Germinal center (tissue), 1 donor: ENCODE results near the gene LPGAT1.
"Not testable (repeated sequence)": the region's sequence is repeated elsewhere in the genome, so short reads cannot be mapped to it uniquely, and the experiment has no call there.

Source experiments
- DNase-seq: peaks from one replicate; pipeline ENCODE4 v3.0.0; 2012; ENCODE audit warnings: mixed read lengths, low spot score

Gene LPGAT1

DNA sequence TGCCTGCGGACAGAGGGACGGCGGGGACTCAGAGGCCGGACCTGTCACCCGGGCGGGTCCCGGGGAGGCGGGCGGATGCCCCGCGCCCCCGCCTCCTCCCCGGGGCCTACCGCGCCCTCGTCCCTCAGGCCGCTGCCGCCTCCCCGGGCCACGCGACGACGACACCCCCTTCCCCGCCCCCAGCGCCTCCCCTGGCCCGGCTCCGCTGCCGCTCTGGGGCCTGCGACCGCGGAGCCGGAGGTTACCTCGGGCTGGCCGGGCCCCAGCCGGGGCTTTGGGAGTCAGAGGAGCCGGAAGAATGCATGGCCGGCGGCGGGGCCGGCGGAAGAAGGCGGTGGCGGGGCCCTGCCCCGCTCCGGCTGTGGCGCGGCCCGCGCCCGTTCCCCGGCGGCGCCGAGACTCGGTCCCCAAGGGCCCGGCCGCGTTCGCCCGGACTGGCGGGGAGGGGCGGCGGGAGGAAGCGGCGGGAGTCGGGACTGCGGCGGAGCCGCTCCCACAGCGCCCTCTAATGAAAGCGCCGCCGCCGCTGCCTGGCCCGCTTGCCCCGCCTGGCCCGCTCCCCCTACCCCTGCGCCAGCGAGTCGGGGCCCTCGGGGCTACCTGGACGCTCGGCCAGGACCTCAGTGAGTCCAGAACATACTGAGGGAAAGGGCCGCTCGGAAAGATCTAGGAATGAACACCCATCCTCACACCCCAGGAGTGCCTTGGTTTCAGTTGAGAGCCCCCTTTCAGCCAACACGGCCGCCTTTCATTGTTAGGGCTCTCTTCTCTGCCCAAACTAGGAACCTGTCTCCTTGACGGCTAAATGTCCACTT, at the start of gene LPGAT1:
LPGAT1 (minus strand) TSS at position 436 of the 815 bp plus-strand sequence. CDS start 1,467 bp downstream, outside the sequence.
- DNase-seq, result peak; percentile 82

DNA sequence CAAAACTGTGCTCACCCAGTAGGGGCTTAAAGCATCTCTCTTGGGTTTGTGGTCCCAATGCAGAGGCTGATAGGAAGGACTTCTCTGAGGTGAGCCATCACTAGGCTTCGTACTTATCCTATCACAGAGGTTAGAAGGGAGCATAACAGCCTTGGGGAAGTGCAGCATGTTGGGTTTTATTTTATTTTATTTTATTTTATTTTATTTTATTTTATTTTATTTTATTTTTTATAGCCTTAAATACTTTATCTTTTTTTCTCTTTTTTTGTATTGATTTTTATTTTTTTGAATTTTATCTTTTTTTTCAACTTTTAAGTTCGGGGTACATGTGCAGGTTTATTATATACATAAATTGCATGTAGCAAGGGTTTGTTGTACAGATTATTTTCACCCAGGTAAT, 48.9 kb upstream of the LPGAT1 start:
- no peak for DNase-seq

GRCh38 chr1:211876851-211877590, 46.5 kb upstream of the LPGAT1 start:
- no peak for DNase-seq

GRCh38 chr1:211875541-211875940, 45.0 kb upstream of the LPGAT1 start:
- DNase-seq, result no peak

DNA sequence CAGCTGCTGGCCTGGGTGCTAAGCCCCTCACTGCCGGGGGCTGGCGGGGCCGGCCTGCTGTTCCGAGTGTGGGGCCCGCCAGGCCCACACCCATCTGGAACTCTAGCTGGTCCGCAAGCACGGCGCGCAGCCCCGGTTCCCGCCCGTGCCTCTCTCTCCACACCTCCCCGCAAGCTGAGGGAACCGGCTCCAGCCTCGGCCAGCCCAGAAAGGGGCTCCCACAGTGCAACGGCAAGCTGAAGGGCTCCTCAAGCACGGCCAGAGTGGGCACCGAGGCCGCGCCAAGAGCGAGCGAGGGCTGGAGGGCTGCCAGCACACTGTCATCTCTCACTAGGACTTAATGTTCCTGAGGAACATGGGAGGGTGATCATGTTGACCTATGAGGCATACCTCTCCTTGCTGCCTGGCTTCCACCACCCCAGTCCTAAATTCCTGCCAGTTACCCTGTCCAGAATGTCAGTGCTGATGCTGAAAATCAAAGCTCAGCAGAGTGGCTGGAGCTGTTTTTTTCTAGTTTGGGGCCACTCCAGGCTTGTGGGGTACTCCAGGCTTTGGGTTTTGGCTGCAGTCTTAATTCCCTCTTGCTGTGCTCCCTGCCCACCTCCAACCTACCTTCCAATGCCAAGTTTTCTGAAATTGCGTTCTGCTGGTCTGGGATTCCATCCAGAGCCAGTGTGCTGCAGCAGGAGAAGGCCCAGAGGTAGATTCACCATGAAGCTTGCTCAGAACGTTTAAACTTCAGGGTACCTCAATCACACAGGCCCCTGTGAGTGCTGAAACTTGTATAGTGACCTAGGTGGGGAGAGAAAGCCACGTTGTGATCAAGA, 44.2 kb upstream of the LPGAT1 start:
- no peak for DNase-seq

DNA sequence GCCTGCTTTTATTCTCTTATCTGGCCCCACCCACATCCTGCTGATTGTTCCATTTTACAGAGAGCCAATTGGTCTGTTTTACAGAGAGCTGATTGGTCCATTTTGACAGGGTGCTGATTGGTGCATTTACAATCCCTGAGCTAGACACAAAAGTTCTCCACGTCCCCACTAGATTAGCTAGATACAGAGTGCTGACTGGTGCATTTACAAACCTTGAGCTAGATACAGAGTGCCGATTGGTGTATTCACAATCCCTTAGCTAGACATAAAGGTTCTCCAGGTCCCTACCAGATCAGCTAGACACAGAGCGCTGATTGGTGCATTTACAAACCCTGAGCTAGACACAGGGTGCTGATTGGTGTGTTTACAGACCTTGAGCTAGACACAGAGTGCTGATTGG, 43.2 kb upstream of the LPGAT1 start:
- not testable (repeated sequence) for DNase-seq

GRCh38 chr1:211870156-211870555, 39.6 kb upstream of the LPGAT1 start:
- DNase-seq, result no peak

GRCh38 chr1:211865180-211865579, 34.6 kb upstream of the LPGAT1 start:
- no peak for DNase-seq

DNA sequence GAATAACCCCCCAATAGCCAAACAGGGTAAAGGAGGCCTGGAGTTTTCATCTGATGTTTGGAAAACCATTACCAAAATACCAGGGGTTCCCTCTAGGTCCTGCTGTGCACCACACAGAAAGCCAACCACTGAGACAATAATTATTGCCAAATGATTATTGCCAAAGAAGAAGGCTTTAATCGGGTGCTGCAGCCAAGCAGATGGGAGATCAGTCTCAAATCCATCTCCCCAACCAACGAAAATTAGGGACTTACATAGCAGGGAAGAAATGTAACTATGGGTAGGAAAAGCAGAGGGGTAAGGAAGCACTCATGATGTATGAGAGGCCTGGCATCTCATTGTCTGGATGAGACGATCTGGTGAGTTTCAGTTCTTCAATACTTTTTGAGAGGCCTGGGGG, 28.8 kb upstream of the LPGAT1 start:
- no peak for DNase-seq

DNA sequence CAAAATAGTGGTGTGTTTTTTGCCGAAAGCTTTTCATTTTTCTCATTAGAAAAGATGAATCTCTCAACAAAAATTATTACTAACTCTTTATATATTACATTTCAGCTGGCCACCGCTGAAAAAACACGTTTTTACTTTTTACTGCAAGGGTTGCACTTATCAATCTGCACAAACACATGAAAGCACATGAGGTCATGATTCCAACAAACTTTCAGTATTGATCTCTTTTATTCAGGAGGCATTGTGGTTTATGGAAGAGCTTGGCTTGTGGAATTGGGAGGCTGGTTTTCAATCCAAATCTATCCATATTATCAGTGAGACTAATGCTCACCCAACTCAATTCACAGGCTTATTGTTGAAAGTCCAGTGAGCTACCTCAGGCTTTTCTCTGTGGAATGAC, 20.6 kb upstream of the LPGAT1 start:
- no peak for DNase-seq

DNA sequence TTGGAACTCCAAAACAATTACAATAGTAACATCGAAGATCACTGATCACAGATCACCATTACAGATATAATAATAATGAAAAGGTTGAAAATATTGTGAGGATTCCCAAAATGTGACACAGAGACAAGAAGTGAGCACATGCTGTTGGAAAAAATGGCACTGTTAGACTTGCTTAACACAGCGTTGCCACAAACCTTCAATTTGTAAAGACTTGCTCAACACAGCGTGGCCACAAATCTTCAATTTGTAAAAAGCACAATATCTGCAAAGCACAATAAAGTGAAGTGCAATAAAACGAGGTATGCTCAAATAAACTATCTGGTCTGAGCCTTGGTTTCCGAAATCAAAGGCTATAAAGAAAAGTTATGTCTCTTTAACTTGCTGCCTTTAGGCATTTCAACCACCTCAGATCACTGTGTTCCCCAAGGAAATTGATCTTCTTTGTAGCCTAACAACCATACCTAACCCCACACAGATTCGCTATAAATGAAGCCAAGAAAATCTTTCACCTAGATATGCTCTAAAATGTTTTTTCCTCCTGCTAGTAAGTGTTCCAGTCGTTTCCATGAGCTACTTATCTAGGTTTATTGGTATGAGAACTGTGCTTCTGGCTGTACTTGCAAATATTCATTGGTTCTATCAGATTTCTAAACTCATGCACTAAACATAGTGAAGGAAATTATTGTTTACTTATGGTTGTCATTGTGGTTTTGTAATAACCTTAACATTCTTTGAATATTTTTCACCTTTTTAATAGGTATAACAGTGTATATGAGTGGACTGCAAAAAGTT, 13.1 kb upstream of the LPGAT1 start:
- DNase-seq, result no peak

GRCh38 chr1:211843018-211843417, 12.5 kb upstream of the LPGAT1 start:
- DNase-seq, result no peak

DNA sequence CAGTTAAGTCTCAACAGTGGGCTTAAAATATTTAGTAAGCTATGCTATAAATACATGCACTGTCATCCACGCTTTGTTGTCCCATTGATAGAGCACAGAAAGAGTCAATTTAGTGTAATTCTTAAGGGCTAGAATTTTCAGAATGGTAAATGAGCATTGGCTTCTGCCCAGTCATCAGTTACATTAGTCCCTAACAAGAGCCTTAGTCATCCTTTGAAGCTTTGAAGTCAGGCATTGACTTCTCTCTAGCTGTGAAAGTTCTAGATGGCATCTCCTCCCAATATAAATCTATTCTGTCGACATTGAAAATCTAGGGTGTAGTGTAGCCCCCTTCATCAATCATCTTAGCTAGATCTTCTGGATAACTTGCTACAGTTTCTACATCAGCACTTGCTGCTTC, 12.0 kb upstream of the LPGAT1 start:
- DNase-seq, result no peak

- DNase-seq, result no peak
These were observed 8.5 kb upstream of the LPGAT1 start for GRCh38 chr1:211839106-211839505.

DNA sequence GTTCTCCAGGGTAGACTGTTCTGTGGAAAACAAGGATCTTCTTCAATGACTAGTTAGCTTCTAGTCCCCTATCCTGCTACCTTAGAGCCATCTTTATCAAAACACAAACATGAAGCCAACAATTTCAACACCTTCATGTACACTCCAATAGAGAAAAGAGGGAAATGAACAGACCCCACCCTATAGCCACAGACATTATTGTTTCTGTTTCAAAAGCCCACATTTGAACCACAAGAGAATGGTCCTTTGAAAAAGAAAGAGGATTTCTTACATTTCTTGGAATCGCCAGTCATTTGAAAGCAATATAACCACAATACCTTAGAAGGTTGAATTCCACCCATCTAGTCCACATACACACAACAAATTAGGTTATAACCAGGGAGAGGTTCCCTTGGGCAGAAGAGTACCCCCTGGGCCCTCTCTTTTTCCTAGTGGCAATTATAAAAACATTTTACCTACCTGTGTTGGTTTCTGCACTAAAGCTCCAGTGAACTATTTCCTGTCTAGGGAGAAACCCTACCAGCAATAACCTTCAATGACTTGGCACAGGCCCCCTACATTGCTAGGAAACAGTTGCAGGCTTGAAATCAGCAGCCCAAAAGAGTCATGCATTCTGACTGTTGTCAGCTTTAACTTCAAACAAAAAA, 2.7 kb upstream of the LPGAT1 start:
- no peak for DNase-seq

DNA sequence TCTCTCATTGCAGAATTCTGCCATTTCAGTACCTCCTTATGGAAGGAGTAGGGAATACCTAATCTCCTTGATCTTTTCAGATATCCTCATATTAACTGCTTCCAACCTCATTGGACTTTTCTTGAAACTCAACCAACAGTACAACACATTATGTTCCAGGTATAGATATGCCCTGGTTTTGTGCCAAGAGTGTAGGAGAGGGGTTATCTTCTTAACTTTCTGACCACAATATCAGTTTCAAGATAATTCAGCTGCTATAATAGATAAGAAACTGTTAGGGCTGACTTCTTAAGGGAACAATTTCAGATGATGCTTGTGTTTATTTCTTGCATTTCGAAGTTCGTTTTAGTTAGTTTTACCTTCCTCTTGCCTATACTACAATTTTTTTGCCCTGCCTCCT, 2.1 kb upstream of the LPGAT1 start:
- DNase-seq, result no peak

DNA sequence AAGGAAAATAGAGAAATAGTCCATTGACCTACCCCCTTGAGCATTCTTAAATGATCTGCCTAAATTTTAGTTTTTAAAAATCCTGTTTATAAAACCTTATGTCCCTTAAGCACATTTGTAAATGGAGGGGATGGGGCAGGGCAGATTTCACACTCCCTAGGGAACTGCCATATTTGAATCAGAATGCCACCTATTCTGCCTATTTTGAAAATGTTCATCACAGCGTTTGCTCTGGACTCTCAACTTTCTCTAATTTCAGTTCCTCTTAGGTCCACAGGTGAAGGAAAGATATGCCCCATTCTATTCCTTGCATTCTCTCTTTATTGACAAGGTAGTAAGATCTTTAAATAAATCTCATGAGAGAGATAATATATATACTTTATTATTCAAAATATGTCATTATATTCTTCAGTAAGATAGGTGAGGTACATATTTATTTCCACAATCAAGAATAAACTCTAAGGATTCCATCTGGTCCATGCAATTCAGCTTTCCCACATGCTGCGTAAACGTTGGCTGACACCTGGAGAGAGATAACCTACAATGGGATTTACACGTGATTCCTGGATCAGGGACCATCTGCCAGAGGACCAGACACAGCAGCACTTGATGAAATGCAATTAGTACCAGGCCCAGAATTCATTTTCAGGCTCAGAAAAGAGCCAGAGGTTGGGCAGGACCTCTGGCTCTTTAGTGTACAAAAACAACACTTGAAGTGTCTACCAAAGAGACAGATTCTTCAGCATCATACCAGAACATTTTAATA, 1.2 kb upstream of the LPGAT1 start:
- peak; percentile 33 for DNase-seq

DNA sequence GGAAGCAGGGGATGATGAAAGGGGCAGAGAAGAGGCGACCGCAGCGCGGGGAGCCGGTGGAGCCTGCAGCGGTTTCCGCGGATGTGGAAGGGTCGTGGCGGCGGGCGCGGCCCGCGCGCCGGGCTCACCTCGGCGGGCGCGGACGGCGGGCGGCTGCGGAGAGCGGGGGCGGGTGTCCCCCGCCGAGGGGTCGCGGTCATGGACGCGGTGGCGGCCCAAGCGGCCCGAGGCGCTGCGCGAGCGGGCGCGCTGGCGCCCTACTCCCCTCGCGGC, 572 bp downstream of the LPGAT1 start:
- peak; percentile 27 for DNase-seq

DNA sequence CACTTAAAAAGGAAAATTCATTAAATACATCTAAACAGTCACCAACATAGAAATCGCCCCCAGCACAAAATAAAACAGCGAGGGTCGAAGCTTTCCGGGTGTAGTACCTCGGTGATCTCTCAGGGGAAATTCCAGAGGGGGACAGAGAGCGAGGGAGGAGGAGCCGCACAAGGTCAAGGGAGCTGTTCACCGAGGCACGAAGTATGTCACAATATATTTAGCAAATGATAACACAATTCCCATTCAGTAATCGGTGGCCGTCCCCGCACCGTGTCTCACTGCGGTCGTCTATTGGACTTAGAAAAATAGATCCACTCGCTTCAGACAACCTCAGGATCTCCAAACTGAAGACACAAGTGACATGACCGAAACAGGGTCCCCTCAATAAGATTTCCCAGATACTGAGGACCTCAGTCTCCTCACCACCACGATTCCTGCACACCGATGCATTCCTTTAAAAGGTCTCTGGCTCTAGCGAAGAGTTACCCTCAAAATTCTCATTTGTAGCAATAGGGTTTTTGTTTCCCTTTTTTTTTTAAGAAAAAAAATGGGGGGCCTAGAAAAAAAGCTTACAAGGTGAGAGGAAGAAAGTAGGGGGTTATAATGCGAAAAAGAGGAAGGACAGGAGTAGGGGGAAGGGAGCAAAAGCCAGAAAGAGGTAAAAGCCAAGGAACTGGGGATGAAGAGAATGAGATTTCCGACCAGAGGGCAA, 1.1 kb downstream of the LPGAT1 start:
- DNase-seq, result no peak
